HG02678 (cell line): ENCODE measurements around the gene GMEB2.
"Not testable (repeated sequence)": the region's sequence is repeated elsewhere in the genome, so short reads cannot be mapped to it uniquely, and the experiment has no call there.

ENCODE experiments used
- ATAC-seq: cut with Tn5 transposase; IDR thresholded peaks from one replicate; pipeline ENCODE4 v1.9.1; 2021; ENCODE audit warnings: mild to moderate bottlenecking, moderate library complexity; ENCODE audit not compliant: unreplicated experiment

GMEB2 gene

GRCh38 chr20:63626424-63627128 is at the start of gene GMEB2:
TSS of gene GMEB2 (minus strand) at chr20:63627101. CDS start at chr20:63619397, 7,704 bp downstream.
- peak; percentile 61 for ATAC-seq

GRCh38 chr20:63675681-63676368 is 48.9 kb upstream of the GMEB2 start:
- ATAC-seq, result no peak

DNA sequence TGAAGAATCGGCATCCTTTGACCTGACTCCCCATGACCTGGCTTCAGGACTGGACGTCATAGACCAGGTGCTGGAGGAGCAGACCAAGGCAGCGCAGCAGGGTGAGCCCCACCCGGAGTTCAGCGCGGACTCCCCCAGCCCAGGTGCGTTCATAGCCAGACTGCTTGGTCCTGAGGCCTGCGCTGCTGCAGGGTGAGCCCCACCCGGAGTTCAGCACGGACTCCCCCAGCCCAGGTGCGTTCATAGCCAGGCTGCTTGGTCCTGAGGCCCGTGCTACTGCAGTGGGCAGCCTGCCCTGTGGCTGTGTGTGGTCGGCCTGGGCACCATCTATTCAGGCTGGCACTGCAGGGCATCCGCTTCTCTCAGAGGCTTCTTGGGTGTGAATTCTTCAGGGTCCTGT is 47.0 kb upstream of the GMEB2 start:
- ATAC-seq, result no peak

DNA sequence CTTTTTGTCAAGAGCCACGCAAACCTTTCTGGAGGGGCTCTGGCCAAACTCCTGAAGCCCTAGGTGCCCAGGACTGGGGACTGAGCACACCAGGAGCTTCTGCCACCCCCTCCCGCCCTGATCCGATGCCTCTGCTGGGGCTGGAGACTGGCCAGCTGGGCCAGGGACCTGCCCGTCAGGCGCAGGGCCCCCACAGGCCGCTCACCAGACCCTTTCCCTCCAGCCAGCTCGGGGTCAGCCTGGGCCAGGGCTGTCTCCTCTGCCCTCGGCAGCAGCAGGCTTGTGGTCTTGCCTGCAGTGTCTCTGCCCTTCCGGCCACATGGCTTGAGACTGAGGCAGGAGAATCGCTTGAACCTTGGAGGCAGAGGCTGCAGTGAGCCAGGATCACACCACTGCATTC is 45.8 kb upstream of the GMEB2 start:
- no peak for ATAC-seq

DNA sequence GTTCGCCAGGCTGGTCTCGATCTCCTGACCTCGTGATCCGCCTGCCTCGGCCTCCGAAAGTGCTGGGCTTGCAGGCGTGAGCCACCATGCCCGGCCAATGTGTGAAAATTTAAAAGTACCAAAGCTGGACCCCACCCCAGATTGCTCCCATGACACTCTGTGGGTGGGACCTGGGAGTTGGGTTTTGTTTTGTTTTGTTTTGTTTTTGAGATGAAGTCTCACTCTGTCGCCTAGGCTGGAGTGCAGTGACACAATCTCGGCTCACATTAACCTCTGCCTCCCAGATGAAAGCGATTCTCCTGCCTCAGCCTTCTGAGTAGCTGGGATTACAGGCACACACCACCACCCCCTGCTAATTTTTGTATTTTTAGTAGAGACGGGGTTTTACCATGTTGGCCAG is 44.8 kb upstream of the GMEB2 start:
- ATAC-seq, result not testable (repeated sequence)

DNA sequence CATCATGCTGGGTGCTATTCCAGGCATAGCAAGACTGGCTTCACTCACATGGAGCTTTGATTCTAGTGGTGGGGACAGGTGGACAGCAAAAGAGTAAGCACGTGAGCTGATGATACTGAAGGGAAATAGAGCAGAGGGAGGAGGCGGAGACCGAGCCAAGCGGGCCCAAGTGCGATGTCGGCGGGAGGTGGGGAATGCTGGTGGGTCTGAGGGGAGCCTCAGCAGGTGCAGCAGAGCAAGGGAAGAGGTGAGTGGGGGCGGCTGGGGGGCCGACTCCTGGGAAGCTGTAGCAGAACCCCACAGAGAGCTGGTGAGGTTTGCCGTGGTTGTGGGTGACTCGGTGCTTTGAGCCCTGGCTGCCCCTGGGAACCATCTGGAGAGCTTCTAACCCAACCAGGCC is 41.5 kb upstream of the GMEB2 start:
- no peak for ATAC-seq

- no peak for ATAC-seq
Observed at GRCh38 chr20:63667858-63668257, 41.0 kb upstream of the GMEB2 start.

- ATAC-seq, result no peak
Observed at GRCh38 chr20:63665708-63666107, 38.8 kb upstream of the GMEB2 start.

DNA sequence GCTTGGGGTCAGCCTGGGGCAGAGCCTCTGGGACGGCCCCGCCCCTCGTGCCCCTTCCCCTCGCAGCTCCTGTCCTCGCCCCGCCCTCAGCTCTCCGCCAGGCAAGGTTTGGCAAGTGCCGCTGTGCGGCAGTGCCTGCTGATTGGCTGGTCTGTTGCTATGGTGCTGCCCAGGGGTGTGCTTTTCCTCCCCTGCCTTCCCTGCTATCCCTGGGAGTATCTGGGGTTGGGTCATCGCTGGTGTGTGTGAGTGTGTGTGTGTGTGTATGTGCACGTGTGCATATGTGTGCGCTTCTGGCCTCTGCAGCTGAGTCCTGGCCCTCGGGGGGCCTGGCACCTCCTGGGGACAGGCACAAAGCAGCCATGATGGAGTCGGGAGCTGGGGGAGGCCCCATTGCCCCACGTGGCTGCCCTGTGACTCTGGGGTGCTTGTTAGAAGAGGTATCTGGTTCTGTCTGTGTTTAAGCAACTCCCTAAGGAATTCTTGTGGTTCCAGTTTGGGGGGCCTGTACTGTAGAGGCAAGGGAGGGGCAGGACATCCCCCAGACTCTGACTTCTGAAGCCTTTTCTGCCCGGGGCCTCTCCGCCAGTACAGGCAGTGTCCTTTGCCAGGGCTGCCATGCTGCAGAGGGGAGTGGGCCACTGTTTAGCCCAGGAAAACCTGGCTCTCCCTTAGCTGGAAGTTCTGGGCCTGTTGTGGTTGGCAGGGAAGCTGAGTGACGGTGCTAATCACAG is 38.1 kb upstream of the GMEB2 start:
- no peak for ATAC-seq

- no peak for ATAC-seq
Observed at GRCh38 chr20:63664143-63664851, 37.4 kb upstream of the GMEB2 start.

- no peak for ATAC-seq
Observed at GRCh38 chr20:63663332-63664066, 36.6 kb upstream of the GMEB2 start.

- ATAC-seq, result no peak
Observed at GRCh38 chr20:63662813-63663189, 35.9 kb upstream of the GMEB2 start.

GRCh38 chr20:63661959-63662812 is 35.3 kb upstream of the GMEB2 start:
- ATAC-seq, result no peak

DNA sequence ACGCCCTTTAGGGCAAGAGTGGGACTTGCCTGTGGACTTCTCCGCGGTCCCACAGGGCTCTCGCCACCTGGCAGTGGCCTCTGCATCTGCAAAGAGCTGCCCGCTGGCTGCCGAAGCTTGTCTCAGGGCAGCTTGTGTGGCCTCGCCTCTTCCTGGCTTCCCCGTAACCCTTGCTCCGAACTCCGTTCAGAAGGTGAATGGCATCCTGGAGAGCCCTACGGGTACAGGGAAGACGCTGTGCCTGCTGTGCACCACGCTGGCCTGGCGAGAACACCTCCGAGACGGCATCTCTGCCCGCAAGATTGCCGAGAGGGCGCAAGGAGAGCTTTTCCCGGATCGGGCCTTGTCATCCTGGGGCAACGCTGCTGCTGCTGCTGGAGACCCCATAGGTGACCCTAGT is 34.2 kb upstream of the GMEB2 start:
- ATAC-seq, result no peak

- ATAC-seq, result no peak
Observed at GRCh38 chr20:63660622-63661021, 33.7 kb upstream of the GMEB2 start.

DNA sequence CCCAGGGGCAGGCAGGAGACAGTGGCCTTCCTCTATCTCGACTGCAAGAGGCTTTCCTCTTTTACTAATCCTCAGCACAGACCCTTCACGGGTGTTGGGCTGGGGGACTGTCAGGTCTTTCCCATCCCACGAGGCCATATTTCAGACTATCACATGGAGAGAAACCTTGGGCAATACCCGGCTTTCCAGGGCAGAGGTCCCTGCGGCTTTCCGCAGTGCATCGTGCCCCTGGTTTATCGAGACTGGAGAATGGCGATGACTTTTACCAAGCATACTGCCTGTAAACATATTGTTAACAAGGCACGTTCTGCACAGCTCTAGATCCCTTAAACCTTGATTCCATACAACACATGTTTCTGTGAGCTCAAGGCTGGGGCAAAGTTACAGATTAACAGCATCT is 33.3 kb upstream of the GMEB2 start:
- ATAC-seq, result not testable (repeated sequence)

GRCh38 chr20:63659370-63659769 is 32.5 kb upstream of the GMEB2 start:
- ATAC-seq, result no peak

DNA sequence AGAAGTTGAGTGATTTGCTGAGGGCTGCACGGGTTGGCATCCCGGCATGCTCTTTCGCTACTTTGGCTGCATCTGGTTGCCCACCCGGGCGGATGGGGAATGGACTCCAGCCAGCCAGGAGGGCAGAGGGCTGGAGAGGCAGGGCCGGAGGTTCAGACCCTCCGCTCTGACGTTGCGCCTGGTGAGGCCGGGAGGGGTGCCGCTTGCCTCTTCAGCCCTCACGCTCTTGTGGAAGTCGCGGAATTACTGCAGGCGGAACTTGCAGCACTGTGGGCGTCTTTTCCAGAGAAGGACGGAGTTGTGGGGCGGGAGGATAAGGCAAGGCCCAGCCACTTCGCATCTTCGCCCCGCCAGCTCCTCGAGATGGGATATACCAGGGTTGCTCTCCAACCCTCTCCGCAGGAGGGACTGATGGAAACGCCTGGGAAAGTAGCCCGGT is 31.9 kb upstream of the GMEB2 start:
- peak; percentile 8 for ATAC-seq

GRCh38 chr20:63657937-63658748 is 31.2 kb upstream of the GMEB2 start, which contains the start of gene RTEL1:
TSS of gene RTEL1 (plus strand) at chr20:63658312. CDS start at chr20:63659403, 1,091 bp downstream.
- ATAC-seq, result peak; percentile 85
